HG03097 (cell line): ENCODE results near the gene INPP4A.
A peak's percentile ranks its signal among the peaks of the same experiment; 100 is the strongest.

Experiments
- ATAC-seq: cut with Tn5 transposase; IDR thresholded peaks from one replicate; pipeline ENCODE4 v1.9.1; 2021; ENCODE audit not compliant: unreplicated experiment, low FRiP score

The INPP4A gene

GRCh38 chr2:98556344-98557033 lies 111.8 kb downstream of the INPP4A start:
- peak; percentile 47 for ATAC-seq

GRCh38 chr2:98558852-98559530 lies 114.3 kb downstream of the INPP4A start:
- no peak for ATAC-seq

GRCh38 chr2:98559581-98559980 lies 114.9 kb downstream of the INPP4A start:
- no peak for ATAC-seq

- ATAC-seq: no peak
These were observed 115.7 kb downstream of the INPP4A start for GRCh38 chr2:98560256-98560771.

GRCh38 chr2:98561018-98561417 lies 116.4 kb downstream of the INPP4A start:
- no peak for ATAC-seq

GRCh38 chr2:98561902-98562695 lies 117.4 kb downstream of the INPP4A start:
- no peak for ATAC-seq

- ATAC-seq: no peak
These were observed 118.7 kb downstream of the INPP4A start for GRCh38 chr2:98563394-98563793.

- ATAC-seq: no peak
These were observed 120.0 kb downstream of the INPP4A start for GRCh38 chr2:98564541-98565132.

- no peak for ATAC-seq
These were observed 120.7 kb downstream of the INPP4A start for GRCh38 chr2:98565286-98565860.

GRCh38 chr2:98565941-98566340 lies 121.3 kb downstream of the INPP4A start:
- ATAC-seq: no peak

- no peak for ATAC-seq
These were observed 123.7 kb downstream of the INPP4A start for GRCh38 chr2:98568161-98568956.

- ATAC-seq: no peak
These were observed 124.6 kb downstream of the INPP4A start for GRCh38 chr2:98569197-98569793.

- ATAC-seq: no peak
These were observed 125.3 kb downstream of the INPP4A start for GRCh38 chr2:98569915-98570314.

GRCh38 chr2:98570356-98570755 lies 125.7 kb downstream of the INPP4A start:
- no peak for ATAC-seq

- no peak for ATAC-seq
These were observed 126.6 kb downstream of the INPP4A start for GRCh38 chr2:98571121-98571701.

GRCh38 chr2:98571796-98572195 lies 127.1 kb downstream of the INPP4A start:
- no peak for ATAC-seq

GRCh38 chr2:98572211-98572610 lies 127.6 kb downstream of the INPP4A start:
- no peak for ATAC-seq

- no peak for ATAC-seq
These were observed 128.0 kb downstream of the INPP4A start for GRCh38 chr2:98572676-98573075.

- no peak for ATAC-seq
These were observed 128.8 kb downstream of the INPP4A start for GRCh38 chr2:98573426-98573825.
